GM10248 (cell line): Measurements from ENCODE around the gene DVL2.

Source experiments
- CTCF ChIA-PET: fragments of 300-600 bp; sonication (Branson Sonifier 250); formaldehyde crosslinking; extraction: SDS; loops from one replicate; lab custom pipeline; 2021; ENCODE audit warnings: antibody characterized with exemption; lab: Yijun Ruan, JAX
- POLR2A ChIA-PET: fragments of 350-650 bp; sonication (Branson Sonifier 250); formaldehyde crosslinking; extraction: SDS; loops from one replicate; lab custom pipeline; 2020; ENCODE audit warnings: antibody characterized with exemption; lab: Yijun Ruan, JAX
- DNase-seq: peaks from one replicate; pipeline ENCODE4 v3.0.0; 2012; ENCODE audit errors: extremely low spot score
- CTCF ChIP-seq: IDR thresholded peaks from 2 replicates; pipeline ENCODE4 v1.5.1; 2012; ENCODE audit warnings: mild to moderate bottlenecking, low read depth; ENCODE audit errors: extremely low read depth, missing control alignments, control extremely low read depth

The DVL2 gene

GRCh38 chr17:7234083-7234951 is at the start of gene DVL2:
TSS of gene DVL2 (minus strand) at chr17:7234517. CDS start at chr17:7234262, 255 bp downstream.
- ChIA-PET CTCF (interaction anchor here (4.4 kb wide), 1 partner anchor 13 kb away, joined by 26 read pairs; the partner anchor contains the start of genes ACADVL and DLG4), POLR2A (interaction anchor here (1.0 kb wide), 2 partner anchors 8 to 25 kb away, joined by 3 read pairs; partner anchors contain the start of gene GABARAP)
- no peak for TF ChIP-seq CTCF
- peak; percentile 96 for DNase-seq

- no peak for TF ChIP-seq CTCF
- POLR2A ChIA-PET: no interaction called here
- no peak for DNase-seq
- CTCF ChIA-PET: interaction anchor here (1.3 to 8.4 kb wide), 3 partner anchors 9 to 27 kb away, joined by 3 to 80 read pairs (median 20); no protein-coding TSS in a partner anchor
These were observed 49.3 kb upstream of the DVL2 start for GRCh38 chr17:7283471-7284216.

GRCh38 chr17:7282752-7283321 is 48.5 kb upstream of the DVL2 start:
- ChIA-PET CTCF (interaction anchor here (1.3 to 8.4 kb wide), 4 partner anchors 9 to 26 kb away, joined by 3 to 80 read pairs (median 14); no protein-coding TSS in a partner anchor), POLR2A (interaction anchor here (0.6 kb wide), 1 partner anchor 277 kb away, joined by 3 read pairs; no protein-coding TSS in a partner anchor)
- DNase-seq: peak; percentile 26
- TF ChIP-seq CTCF: no peak

GRCh38 chr17:7281953-7282751 is 47.8 kb upstream of the DVL2 start:
- ChIA-PET CTCF (interaction anchor here (1.2 to 8.4 kb wide), 4 partner anchors 10 to 25 kb away, joined by 3 to 80 read pairs (median 14); no protein-coding TSS in a partner anchor), POLR2A (interaction anchor here (0.6 to 1.6 kb wide), 2 partner anchors 203 to 276 kb away, joined by 3 read pairs; no protein-coding TSS in a partner anchor)
- TF ChIP-seq CTCF: no peak
- DNase-seq: no peak

GRCh38 chr17:7281074-7281952 is 47.0 kb upstream of the DVL2 start, which contains the start of gene SLC2A4:
TSS of gene SLC2A4 (plus strand) at chr17:7281718. CDS start at chr17:7281935, 217 bp downstream.
- TF ChIP-seq CTCF: no peak
- DNase-seq: peak; percentile 97
- CTCF ChIA-PET: interaction anchor here (0.6 to 8.4 kb wide), 18 partner anchors 9 to 406 kb away, joined by 3 to 80 read pairs (median 4); partner anchors contain the start of genes TP53 and WRAP53
- POLR2A ChIA-PET: interaction anchor here (1.6 kb wide), 1 partner anchor 204 kb away, joined by 3 read pairs; no protein-coding TSS in a partner anchor
